CD14-positive monocyte (primary cell): ENCODE data around the gene LSM3. TPM values are rescaled to one million over a fixed set of nuclear protein-coding genes. Genes with fewer than 3 reads are reported as not detected.

Experiments used
- DNase-seq, 3 donors: peaks; one replicate each; pipeline ENCODE4 v3.0.0-alpha.2; 2011 to 2022
- H2AFZ ChIP-seq: 2 replicates; pipeline ENCODE4 v1.6.0; 2012; ENCODE audit warnings: mild to moderate bottlenecking, low read depth, low read length, inconsistent platforms; ENCODE audit not compliant: insufficient read depth, poor library complexity, severe bottlenecking
- H3K27ac ChIP-seq, 2 donors: 1 replicate in 1 of 2; 2 replicates in 1 of 2; pipeline ENCODE4 v1.5.1; 2012 to 2013; ENCODE audit warnings: low read length in 2 of 2, control low read depth in 1 of 2, inconsistent platforms in 1 of 2, low read depth in 1 of 2, mild to moderate bottlenecking in 1 of 2
- H3K27me3 ChIP-seq, 2 donors: one replicate each; pipeline versions ENCODE4 v1.6.0 to v1.6.1; 2011 to 2013; ENCODE audit warnings: low read length in 2 of 2; ENCODE audit not compliant: control insufficient read depth in 2 of 2, insufficient read depth in 2 of 2
- H3K36me3 ChIP-seq, 2 donors: replicated peaks in 1 of 2; 1 replicate in 1 of 2; 2 replicates in 1 of 2; pipeline versions ENCODE4 v1.5.1 to v1.6.1; 2012 to 2013; ENCODE audit warnings: low read length in 2 of 2, control low read depth in 1 of 2, inconsistent platforms in 1 of 2, mild to moderate bottlenecking in 1 of 2; ENCODE audit not compliant: insufficient read depth in 2 of 2, control insufficient read depth in 1 of 2
- H3K4me1 ChIP-seq, 2 donors: 1 replicate in 1 of 2; 2 replicates in 1 of 2; pipeline versions ENCODE4 v1.5.1 to v1.6.1; 2012 to 2013; ENCODE audit warnings: low read length in 2 of 2, control low read depth in 1 of 2, inconsistent platforms in 1 of 2, mild to moderate bottlenecking in 1 of 2, moderate library complexity in 1 of 2; ENCODE audit not compliant: insufficient read depth in 2 of 2, control insufficient read depth in 1 of 2
- H3K4me2 ChIP-seq: replicated peaks from 2 replicates; pipeline ENCODE3; 2012; ENCODE audit warnings: low read length, moderate library complexity, mild to moderate bottlenecking; ENCODE audit not compliant: poor library complexity, severe bottlenecking; ENCODE audit errors: extremely low read depth
- H3K4me3 ChIP-seq, 3 experiments: fragments of 200-600 bp in 1 of 3; sonication (generic) in 1 of 3; replicated peaks in 1 of 3; 1 replicate in 2 of 3; 2 replicates in 1 of 3; pipeline ENCODE4 v1.5.1; 2011 to 2013; ENCODE audit warnings: low read length in 3 of 3, mild to moderate bottlenecking in 3 of 3, control low read depth in 2 of 3, low read depth in 2 of 3, inconsistent platforms in 1 of 3, moderate library complexity in 1 of 3
- H3K79me2 ChIP-seq: 2 replicates; pipeline ENCODE4 v1.6.0; 2012; ENCODE audit warnings: mild to moderate bottlenecking, control low read depth, inconsistent platforms, low read length, moderate library complexity; ENCODE audit not compliant: insufficient read depth
- H3K9ac ChIP-seq: 2 replicates; pipeline ENCODE4 v1.6.0; 2017; ENCODE audit warnings: low read length, mild to moderate bottlenecking; ENCODE audit not compliant: insufficient read depth, poor library complexity, severe bottlenecking
- H3K9me3 ChIP-seq, 2 donors: replicated peaks in 1 of 2; 1 replicate in 1 of 2; 2 replicates in 1 of 2; pipeline versions ENCODE4 v1.5.1 to v1.6.1; 2012 to 2013; ENCODE audit warnings: low read length in 2 of 2, control low read depth in 1 of 2; ENCODE audit not compliant: control insufficient read depth in 1 of 2, insufficient read depth in 1 of 2
- H4K20me1 ChIP-seq: 2 replicates; pipeline ENCODE4 v1.6.0; 2012; ENCODE audit warnings: mild to moderate bottlenecking, low read length, control low read depth, moderate library complexity; ENCODE audit not compliant: insufficient read depth
- H3K27ac Mint-ChIP-seq, 7 donors: one replicate each; pipeline ENCODE4 v1.8.0; 2020; ENCODE audit warnings: mild to moderate bottlenecking in 7 of 7, mixed read lengths in 7 of 7, moderate library complexity in 6 of 7, inconsistent platforms in 2 of 7
- H3K27me3 Mint-ChIP-seq, 3 donors: one replicate each; pipeline ENCODE4 v1.8.0; 2021 to 2022; ENCODE audit warnings: low read depth in 3 of 3, mild to moderate bottlenecking in 3 of 3, mixed read lengths in 3 of 3, moderate library complexity in 3 of 3, inconsistent platforms in 1 of 3
- H3K36me3 Mint-ChIP-seq, 2 donors: one replicate each; pipeline ENCODE4 v1.8.0; 2020; ENCODE audit warnings: mixed read lengths in 2 of 2, inconsistent platforms in 1 of 2, mild to moderate bottlenecking in 1 of 2
- H3K4me1 Mint-ChIP-seq: one replicate; pipeline ENCODE4 v1.8.0; 2020; ENCODE audit warnings: mild to moderate bottlenecking, mixed read lengths
- H3K4me3 Mint-ChIP-seq, 2 donors: one replicate each; pipeline ENCODE4 v1.8.0; 2020; ENCODE audit warnings: mild to moderate bottlenecking in 2 of 2, mixed read lengths in 2 of 2, moderate library complexity in 1 of 2
- H3K9me3 Mint-ChIP-seq, 7 donors: one replicate each; pipeline ENCODE4 v1.8.0; 2020 to 2022; ENCODE audit warnings: mixed read lengths in 7 of 7, mild to moderate bottlenecking in 6 of 7, moderate library complexity in 6 of 7, inconsistent platforms in 2 of 7
- WGBS: methylation state at CpG from one replicate; pipeline ENCODE4 v1.1.5; 2013; ENCODE audit warnings: missing lambda C conversion rate; ENCODE audit not compliant: insufficient coverage; 5-methylcytosine and 5-hydroxymethylcytosine counted together
- intact Hi-C, 2 donors: fragments of 100-400 bp; cut with micrococcal nuclease; formaldehyde crosslinking; loops; one replicate each; pipeline versions ENCODE4 v1.15.0 to v1.15.1; 2023
- polyA minus RNA-seq: library from RNA; depleted of rRNA, polyadenylated mRNA; stranded (reverse); fragments of >200 nt; gene quantifications from 2 replicates; pipeline ENCODE4 v1.2.3, GENCODE V29; 2012
- polyA plus RNA-seq, 3 donors: library from polyadenylated mRNA; depleted of rRNA in 1 of 3; unstranded in 2 of 3; stranded (reverse) in 1 of 3; fragments of 300-500 nt in 2 of 3; fragments of >200 nt in 1 of 3; fragmentation: Illumina TruSeq in 2 of 3; gene quantifications; 1 replicate in 2 of 3; 2 replicates in 1 of 3; pipeline ENCODE4 v1.2.3, GENCODE V29; 2012 to 2021
- total RNA-seq, 12 experiments: library from RNA in 1 of 12; stranded (reverse) in 1 of 12; fragments of 120-200 nt in 1 of 12; gene quantifications; one replicate each; pipeline ENCODE4 v1.2.4 and lab custom pipeline; 2013 to 2026; ENCODE audit warnings: mixed read lengths in 6 of 12, inconsistent platforms in 1 of 12
- TF ChIP-seq, protein P1 (sequence below): fragments of 200-600 bp; IDR thresholded peaks from one replicate; pipeline ENCODE4 v1.8.0; 2022; ENCODE audit warnings: antibody characterized with exemption, mild to moderate bottlenecking

Gene LSM3
- total RNA-seq (2013) = 10.7 TPM
- polyA plus RNA-seq (10 to 100 TPM in 2 of 3 donors, 1 to 10 TPM in 1; 4.1 to 23.2 (median 19.8) TPM), polyA minus RNA-seq (1.1 and 2.2 TPM in 2 replicates), total RNA-seq (lab: John Stamatoyannopoulos, UW) (2.9 to 21.2 (median 18.0) reads per million in 11 experiments)

DNA sequence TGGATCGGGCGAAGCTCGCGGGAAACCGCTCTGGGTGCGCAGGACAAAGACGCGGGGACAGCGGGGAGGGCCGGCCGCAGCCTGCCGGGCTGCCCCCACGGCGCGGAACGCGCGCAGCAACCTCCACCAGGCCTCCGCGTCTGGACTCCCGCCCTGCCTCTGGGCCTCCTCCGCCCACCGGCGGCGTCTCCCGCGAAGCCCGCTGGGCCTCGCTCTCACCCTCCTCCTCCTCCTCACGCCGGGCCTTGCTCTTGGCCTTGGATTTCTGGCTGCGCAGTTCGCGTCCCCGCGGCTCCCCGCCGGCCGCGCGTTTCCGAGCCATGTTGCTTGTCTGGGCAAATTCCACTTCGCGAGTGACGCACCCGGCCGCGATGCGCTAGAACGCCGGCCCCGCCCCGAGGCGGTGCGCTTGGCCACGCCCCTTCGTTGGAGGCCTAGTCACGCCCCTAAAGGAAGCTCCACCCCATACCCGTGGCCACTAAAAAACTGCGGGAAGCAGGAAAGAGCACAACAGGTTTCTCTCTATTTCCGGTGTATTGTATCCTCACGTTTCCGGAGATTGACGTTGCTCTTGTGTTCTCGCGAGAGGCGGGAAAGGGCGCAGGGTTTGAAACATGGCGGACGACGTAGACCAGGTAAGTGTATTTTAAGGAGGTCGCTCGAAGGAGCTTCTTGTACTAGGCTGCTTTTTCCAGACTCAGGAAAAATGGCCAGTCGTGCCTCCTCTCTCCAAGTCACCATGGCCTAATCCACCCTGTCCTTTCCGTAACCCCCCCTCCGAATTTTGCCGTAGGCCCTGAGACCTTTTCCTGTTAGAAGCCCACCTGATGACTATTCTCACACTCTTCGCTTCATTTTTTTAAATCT is at the start of gene LSM3, which contains the start of gene XPC:
LSM3 (plus strand) TSS at position 571 of the 867 bp plus-strand sequence; CDS start at position 615, 44 bp downstream.
XPC (minus strand) TSS at position 355 of the 867 bp plus-strand sequence; CDS start at position 322, 33 bp downstream.
- Mint-ChIP-seq H3K36me3 (peaks cover 16 to 21% of the 10 kb centered on the region in 2 donors), H3K27ac (peak within 1 kb of the TSS; percentile 95 to 100 (median 98)), H3K9me3 (peaks cover 0 to 3% (median 0%) of the 10 kb centered on the region in 7 donors), H3K4me3 (peak within 1 kb of the TSS; percentile 92 to 97), H3K4me1 (peaks cover 34% of the 10 kb centered on the region), H3K27me3 (peaks cover 0 to 5% (median 0%) of the 10 kb centered on the region in 3 donors)
- intact Hi-C loops = loop anchor here (1.0 to 5.0 kb wide), 4 partner anchors 36 to 769 kb away; partner anchors contain the start of genes CCDC174 (in 1 of the 2), CHCHD4 (in 1 of the 2) and NR2C2 (in 1 of the 2)
- Histone ChIP-seq H2AFZ (peak within 1 kb of the TSS; percentile 93), H3K79me2 (peaks cover 52% of the 10 kb centered on the region), H3K27me3 (no peaks in the 10 kb centered on the region), H3K9ac (peak within 1 kb of the TSS; percentile 95), H3K9me3 (no peaks in the 10 kb centered on the region), H3K4me2 (peak within 1 kb of the TSS; percentile 88), H3K36me3 (peaks cover 24 to 26% of the 10 kb centered on the region in 2 donors), H3K4me1 (peaks cover 14 to 21% of the 10 kb centered on the region in 2 donors), H4K20me1 (peaks cover 5% of the 10 kb centered on the region), H3K4me3 (peak within 1 kb of the TSS; percentile 55 to 93 (median 87)), H3K27ac (peak within 1 kb of the TSS; percentile 61 to 94)
- WGBS = under 1% methylated on average over 67 of the region's 78 CpGs
- peak; percentile 98 to 99 (median 98) for DNase-seq
- TF ChIP-seq, protein P1, sequence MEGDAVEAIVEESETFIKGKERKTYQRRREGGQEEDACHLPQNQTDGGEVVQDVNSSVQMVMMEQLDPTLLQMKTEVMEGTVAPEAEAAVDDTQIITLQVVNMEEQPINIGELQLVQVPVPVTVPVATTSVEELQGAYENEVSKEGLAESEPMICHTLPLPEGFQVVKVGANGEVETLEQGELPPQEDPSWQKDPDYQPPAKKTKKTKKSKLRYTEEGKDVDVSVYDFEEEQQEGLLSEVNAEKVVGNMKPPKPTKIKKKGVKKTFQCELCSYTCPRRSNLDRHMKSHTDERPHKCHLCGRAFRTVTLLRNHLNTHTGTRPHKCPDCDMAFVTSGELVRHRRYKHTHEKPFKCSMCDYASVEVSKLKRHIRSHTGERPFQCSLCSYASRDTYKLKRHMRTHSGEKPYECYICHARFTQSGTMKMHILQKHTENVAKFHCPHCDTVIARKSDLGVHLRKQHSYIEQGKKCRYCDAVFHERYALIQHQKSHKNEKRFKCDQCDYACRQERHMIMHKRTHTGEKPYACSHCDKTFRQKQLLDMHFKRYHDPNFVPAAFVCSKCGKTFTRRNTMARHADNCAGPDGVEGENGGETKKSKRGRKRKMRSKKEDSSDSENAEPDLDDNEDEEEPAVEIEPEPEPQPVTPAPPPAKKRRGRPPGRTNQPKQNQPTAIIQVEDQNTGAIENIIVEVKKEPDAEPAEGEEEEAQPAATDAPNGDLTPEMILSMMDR = no peak

DNA sequence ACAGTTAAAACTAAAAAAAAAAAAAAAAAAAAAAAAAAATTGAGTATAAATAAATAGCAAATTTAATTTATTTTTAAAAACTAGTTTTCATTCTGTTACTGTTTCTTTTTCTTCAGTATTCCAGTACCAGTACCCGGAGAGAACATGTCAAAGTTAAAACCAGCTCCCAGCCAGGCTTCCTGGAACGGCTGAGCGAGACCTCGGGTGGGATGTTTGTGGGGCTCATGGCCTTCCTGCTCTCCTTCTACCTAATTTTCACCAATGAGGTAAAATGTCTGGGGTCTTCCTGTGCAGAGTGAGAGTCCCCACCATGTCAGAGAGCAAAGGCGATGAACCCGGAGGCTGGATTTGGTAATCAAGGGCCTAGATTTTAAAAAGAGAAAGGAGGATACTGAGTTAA is 49.3 kb upstream of the LSM3 start:
- Mint-ChIP-seq H3K36me3 (peaks cover 63 to 73% of the 10 kb centered on the region in 2 donors), H3K4me3 (no peak overlapping the region), H3K9me3 (no peaks in the 10 kb centered on the region), H3K27me3 (peaks cover 0 to 2% (median 1%) of the 10 kb centered on the region in 3 donors), H3K27ac (no peak overlapping the region), H3K4me1 (peaks cover 29% of the 10 kb centered on the region)
- Histone ChIP-seq H3K4me3 (no peak overlapping the region), H3K27ac (no peak overlapping the region), H3K79me2 (peaks cover 40% of the 10 kb centered on the region), H3K27me3 (no peaks in the 10 kb centered on the region), H4K20me1 (peaks cover 47% of the 10 kb centered on the region), H2AFZ (no peak overlapping the region), H3K9ac (no peak overlapping the region), H3K36me3 (peaks cover 49 to 71% of the 10 kb centered on the region in 2 donors), H3K4me1 (peaks cover 15 to 17% of the 10 kb centered on the region in 2 donors), H3K9me3 (no peaks in the 10 kb centered on the region), H3K4me2 (no peak overlapping the region)
- TF ChIP-seq, protein P1 = no peak
- intact Hi-C loops = loop anchor here in 1 of 2 donors (10.0 kb wide), 2 partner anchors 234 to 936 kb away; partner anchors contain the start of gene MRPS25
- DNase-seq = no peak
- WGBS = no CpG with 5 or more reads among the region's 6 CpGs
